Omental fat pad (tissue), 4 donors: ENCODE results near the gene DLGAP1. TPM values are rescaled to one million over a fixed set of nuclear protein-coding genes. Genes with fewer than 3 reads are reported as not detected.

Source experiments
- ATAC-seq: fragments of 150-250 bp; one replicate; pipeline ENCODE4 v1.9.1; 2016; ENCODE audit warnings: mild to moderate bottlenecking, moderate library complexity; ENCODE audit not compliant: low FRiP score
- DNase-seq: peaks from one replicate; pipeline ENCODE4 v3.0.0-alpha.2; 2019; ENCODE audit warnings: low spot score
- CTCF ChIP-seq, 3 donors: fragments of 450-650 bp; IDR thresholded peaks; one replicate each; pipeline ENCODE4 v1.5.1; 2016 to 2017; ENCODE audit warnings: antibody characterized with exemption in 3 of 3, mild to moderate bottlenecking in 3 of 3, moderate library complexity in 2 of 3
- total RNA-seq, 4 donors: library from RNA; depleted of rRNA; stranded (reverse); fragments of >200 nt; gene quantifications; one replicate each; pipeline ENCODE4 v1.1.0, GENCODE V29; 2016

DLGAP1 gene
- total RNA-seq, 4 donors from 2014 or later, result 1.5 to 8.0 (median 5.4) TPM

GRCh38 chr18:3874125-3874524 lies 581.0 kb downstream of the DLGAP1 start:
- no peak for TF ChIP-seq CTCF (IDR thresholded peaks at IDR 0.05)
- ATAC-seq, result no peak
- DNase-seq, result no peak

GRCh38 chr18:3873698-3874097 lies 581.4 kb downstream of the DLGAP1 start:
- no peak for ATAC-seq
- no peak for TF ChIP-seq CTCF (IDR thresholded peaks at IDR 0.05)

GRCh38 chr18:3873211-3873610 lies 581.9 kb downstream of the DLGAP1 start:
- no peak for DNase-seq
- ATAC-seq, result no peak
- no peak for TF ChIP-seq CTCF (IDR thresholded peaks at IDR 0.05)

More at GRCh38 chr18:3873698-3874097, 581.4 kb downstream of the DLGAP1 start:
- no peak for DNase-seq

GRCh38 chr18:3872641-3873040 lies 582.5 kb downstream of the DLGAP1 start:
- no peak for TF ChIP-seq CTCF (IDR thresholded peaks at IDR 0.05)
- no peak for ATAC-seq

GRCh38 chr18:3871687-3872086 lies 583.4 kb downstream of the DLGAP1 start:
- TF ChIP-seq CTCF (IDR thresholded peaks at IDR 0.05), result no peak
- ATAC-seq, result no peak
- DNase-seq, result no peak

More at GRCh38 chr18:3872641-3873040, 582.5 kb downstream of the DLGAP1 start:
- DNase-seq, result no peak

GRCh38 chr18:3870914-3871313 lies 584.2 kb downstream of the DLGAP1 start:
- no peak for ATAC-seq
- DNase-seq, result no peak
- TF ChIP-seq CTCF (IDR thresholded peaks at IDR 0.05), result no peak

GRCh38 chr18:3869848-3870247 lies 585.3 kb downstream of the DLGAP1 start:
- DNase-seq (no peak), ATAC-seq (no peak)
- no peak for TF ChIP-seq CTCF (IDR thresholded peaks at IDR 0.05)
